Measurements from ENCODE around the gene GNG13. TPM values are rescaled to one million over a fixed set of nuclear protein-coding genes. Genes with fewer than 3 reads are reported as not detected.

Gene GNG13
- total and polyA plus RNA-seq, 2 of the 4 experiments (the other 2 are of a cell fraction) = not detected

DNA sequence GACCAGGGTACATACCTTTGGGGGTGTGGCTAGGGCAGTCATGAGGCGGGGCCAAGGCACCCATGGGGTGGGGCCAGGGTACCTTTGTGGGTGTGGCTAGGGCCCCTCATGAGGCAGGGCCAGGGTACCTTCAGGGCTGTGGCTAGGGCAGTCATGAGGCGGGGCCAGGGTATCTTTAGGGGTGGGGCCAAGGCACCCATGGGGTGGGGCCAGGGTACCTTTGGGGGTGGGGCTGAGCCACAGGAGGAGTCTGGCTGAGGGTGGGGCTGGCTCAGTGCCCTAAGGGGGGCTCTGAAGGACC lies 3.5 kb downstream of the GNG13 start:
- Histone ChIP-seq H2AFZ (replicated peaks; ENCODE audit: low read length, poor library complexity) (no peak overlapping the region), H3K9me1 (ENCODE audit: insufficient read depth, low read length) (no peaks in the 10 kb centered on the region), H3K56ac (ENCODE audit: extremely low read depth, insufficient read depth, low read length) (no peak overlapping the region), H3K9ac (ENCODE audit: low read depth, low read length) (no peak overlapping the region), H3K23ac (ENCODE audit: low read depth, low read length) (no peak overlapping the region), H3K18ac (ENCODE audit: low read depth, low read length) (no peak overlapping the region), H2AK9ac (replicated peaks; ENCODE audit: low read depth, low read length, poor library complexity) (no peak overlapping the region), H3K79me1 (ENCODE audit: low read depth in 1 of 2, low read length in 2 of 2) (no peaks in the 10 kb centered on the region), H2BK20ac (ENCODE audit: low read depth, low read length) (no peak overlapping the region), H3K4me1 (ENCODE audit: control insufficient read depth, insufficient read depth, low read length) (no peaks in the 10 kb centered on the region), H3K14ac (replicated peaks; ENCODE audit: low read depth, low read length) (no peak overlapping the region), H3K36me3 (ENCODE audit: control insufficient read depth, insufficient read depth, low read length) (peaks cover 3% of the 10 kb centered on the region; the same call in 1 of the 2 replicates), H3K4me3 (ENCODE audit: insufficient read depth, low read depth, low read length) (no peak overlapping the region), H3K27ac (ENCODE audit: insufficient read depth, low read length) (no peak overlapping the region), H2BK120ac (ENCODE audit: low read depth, low read length) (no peak overlapping the region), H4K5ac (ENCODE audit: low read depth, low read length) (no peak overlapping the region), H4K8ac (ENCODE audit: low read depth in 2 of 2, low read length in 2 of 2) (no peak overlapping the region), H3K27me3 (ENCODE audit: control insufficient read depth, insufficient read depth, low read length) (peaks cover 20% of the 10 kb centered on the region), H3K9me3 (ENCODE audit: control insufficient read depth, insufficient read depth, low read length) (no peaks in the 10 kb centered on the region), H4K91ac (ENCODE audit: insufficient read depth, low read depth, low read length) (no peak overlapping the region), H2AK5ac (ENCODE audit: low read depth, low read length) (no peak overlapping the region), H2BK15ac (ENCODE audit: low read depth, low read length) (no peak overlapping the region), H2BK5ac (ENCODE audit: low read depth, low read length, poor library complexity, severe bottlenecking) (no peak overlapping the region), H3K4me2 (ENCODE audit: low read depth, low read length) (no peak overlapping the region), H4K20me1 (ENCODE audit: insufficient read depth, low read length) (no peaks in the 10 kb centered on the region), H3K4ac (ENCODE audit: low read depth, low read length) (no peak overlapping the region)
- dilution Hi-C loops (cut with HindIII; ENCODE audit: low sequenced_read_pairs, unreplicated experiment) (no loop called here), in situ Hi-C loops (cut with MboI; ENCODE audit: low sequenced_read_pairs) (no loop called here), intact Hi-C loops (cut with micrococcal nuclease) (no loop called here)
- TF ChIP-seq NFE2L2 (IDR thresholded peaks at IDR 0.05; ENCODE audit: low read depth, low read length) (no peak), MXI1 (IDR thresholded peaks at IDR 0.05; ENCODE audit: borderline replicate concordance, low read depth, low read length) (no peak), SMC3 (IDR thresholded peaks at IDR 0.05; ENCODE audit: low read depth, low read length) (no peak), FOS (IDR thresholded peaks at IDR 0.05; ENCODE audit: low read depth, low read length) (no peak), CHD1 (IDR thresholded peaks at IDR 0.05; ENCODE audit: low read depth, low read length) (no peak), RFX5 (IDR thresholded peaks at IDR 0.05; ENCODE audit: low read depth, low read length) (no peak), RAD21 (IDR thresholded peaks at IDR 0.05; ENCODE audit: low read length) (no peak), POLR2A (IDR thresholded peaks at IDR 0.05; ENCODE audit: low read depth, low read length) (no peak), MAZ (IDR thresholded peaks at IDR 0.05; ENCODE audit: borderline replicate concordance, low read depth, low read length) (no peak), BHLHE40 (IDR thresholded peaks at IDR 0.05; ENCODE audit: low read depth, low read length) (no peak), CEBPB (IDR thresholded peaks at IDR 0.05; ENCODE audit: low read depth, low read length) (no peak), RCOR1 (IDR thresholded peaks at IDR 0.05; ENCODE audit: insufficient replicate concordance, low read length) (no peak), MAFK (IDR thresholded peaks at IDR 0.05; ENCODE audit: low read depth, low read length) (no peak)
- TF ChIP-seq, protein P1, sequence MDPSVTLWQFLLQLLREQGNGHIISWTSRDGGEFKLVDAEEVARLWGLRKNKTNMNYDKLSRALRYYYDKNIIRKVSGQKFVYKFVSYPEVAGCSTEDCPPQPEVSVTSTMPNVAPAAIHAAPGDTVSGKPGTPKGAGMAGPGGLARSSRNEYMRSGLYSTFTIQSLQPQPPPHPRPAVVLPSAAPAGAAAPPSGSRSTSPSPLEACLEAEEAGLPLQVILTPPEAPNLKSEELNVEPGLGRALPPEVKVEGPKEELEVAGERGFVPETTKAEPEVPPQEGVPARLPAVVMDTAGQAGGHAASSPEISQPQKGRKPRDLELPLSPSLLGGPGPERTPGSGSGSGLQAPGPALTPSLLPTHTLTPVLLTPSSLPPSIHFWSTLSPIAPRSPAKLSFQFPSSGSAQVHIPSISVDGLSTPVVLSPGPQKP (IDR thresholded peaks at IDR 0.05; ENCODE audit: borderline replicate concordance, low read depth, low read length) = no peak
- TF ChIP-seq, protein P2, sequence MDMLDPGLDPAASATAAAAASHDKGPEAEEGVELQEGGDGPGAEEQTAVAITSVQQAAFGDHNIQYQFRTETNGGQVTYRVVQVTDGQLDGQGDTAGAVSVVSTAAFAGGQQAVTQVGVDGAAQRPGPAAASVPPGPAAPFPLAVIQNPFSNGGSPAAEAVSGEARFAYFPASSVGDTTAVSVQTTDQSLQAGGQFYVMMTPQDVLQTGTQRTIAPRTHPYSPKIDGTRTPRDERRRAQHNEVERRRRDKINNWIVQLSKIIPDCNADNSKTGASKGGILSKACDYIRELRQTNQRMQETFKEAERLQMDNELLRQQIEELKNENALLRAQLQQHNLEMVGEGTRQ (IDR thresholded peaks at IDR 0.05; ENCODE audit: low read depth, low read length) = no peak
- TF ChIP-seq, protein P3, sequence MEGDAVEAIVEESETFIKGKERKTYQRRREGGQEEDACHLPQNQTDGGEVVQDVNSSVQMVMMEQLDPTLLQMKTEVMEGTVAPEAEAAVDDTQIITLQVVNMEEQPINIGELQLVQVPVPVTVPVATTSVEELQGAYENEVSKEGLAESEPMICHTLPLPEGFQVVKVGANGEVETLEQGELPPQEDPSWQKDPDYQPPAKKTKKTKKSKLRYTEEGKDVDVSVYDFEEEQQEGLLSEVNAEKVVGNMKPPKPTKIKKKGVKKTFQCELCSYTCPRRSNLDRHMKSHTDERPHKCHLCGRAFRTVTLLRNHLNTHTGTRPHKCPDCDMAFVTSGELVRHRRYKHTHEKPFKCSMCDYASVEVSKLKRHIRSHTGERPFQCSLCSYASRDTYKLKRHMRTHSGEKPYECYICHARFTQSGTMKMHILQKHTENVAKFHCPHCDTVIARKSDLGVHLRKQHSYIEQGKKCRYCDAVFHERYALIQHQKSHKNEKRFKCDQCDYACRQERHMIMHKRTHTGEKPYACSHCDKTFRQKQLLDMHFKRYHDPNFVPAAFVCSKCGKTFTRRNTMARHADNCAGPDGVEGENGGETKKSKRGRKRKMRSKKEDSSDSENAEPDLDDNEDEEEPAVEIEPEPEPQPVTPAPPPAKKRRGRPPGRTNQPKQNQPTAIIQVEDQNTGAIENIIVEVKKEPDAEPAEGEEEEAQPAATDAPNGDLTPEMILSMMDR (conservative IDR thresholded peaks at IDR 0.05; ENCODE audit: low read depth, low read length) = no peak
- DNase-seq (no peak), ATAC-seq (ENCODE audit: low read depth) (no peak)
- WGBS, 2 experiments (ENCODE audit: extremely low coverage in 2 of 2, insufficient read length in 1 of 2) = 100% methylated on average over 1 of the region's 2 CpGs; no CpG with 5 or more reads in 1 of the 2 experiments
- CTCF ChIA-PET = no interaction called here
- POLR2A ChIA-PET (ENCODE audit: unreplicated experiment) = no interaction called here
- no TSS peak for BruUV-seq (replicated peaks)

All from IMR-90 (cell line).